ENCODE data around the gene SLC5A10.

DNA sequence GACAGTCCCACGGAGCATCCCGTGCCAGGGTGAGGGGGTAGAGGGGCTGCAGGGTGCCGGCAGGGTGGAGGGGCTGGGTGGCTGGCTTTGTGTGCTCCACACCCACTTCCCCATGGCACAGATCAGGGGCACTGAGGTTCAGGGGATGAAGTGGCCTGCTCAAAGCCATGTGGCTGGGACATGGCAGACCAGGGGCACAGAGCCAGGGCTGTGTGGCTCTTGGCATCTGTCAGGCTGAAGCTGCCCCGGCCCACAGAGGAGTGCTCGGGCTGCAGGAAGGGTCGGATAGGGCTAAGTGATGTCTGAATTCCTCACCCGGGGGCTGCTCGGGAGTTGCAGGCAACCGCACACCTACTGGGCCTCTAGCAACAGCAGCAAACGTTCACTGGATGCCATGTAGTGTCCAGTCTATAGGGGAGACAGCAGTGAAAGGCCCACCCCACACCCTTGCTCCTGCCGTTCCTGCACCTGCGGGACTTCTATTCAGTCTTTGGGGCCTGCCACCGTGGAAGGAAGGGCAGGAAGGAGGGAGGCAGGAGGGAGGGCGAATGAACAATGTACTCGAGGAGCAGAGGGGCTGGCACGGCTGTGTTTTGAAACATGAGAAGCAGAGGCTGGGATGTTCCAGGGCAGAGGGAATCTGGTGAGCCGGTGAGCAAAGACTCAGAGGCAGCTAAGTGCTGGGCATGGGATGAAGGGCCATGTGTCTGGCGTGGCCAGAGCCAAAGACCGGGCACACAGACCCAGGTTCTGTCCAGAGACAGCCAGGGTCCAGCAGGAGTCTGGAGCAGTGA lies 15.1 kb downstream of the SLC5A10 start:
- TF ChIP-seq, protein P1, sequence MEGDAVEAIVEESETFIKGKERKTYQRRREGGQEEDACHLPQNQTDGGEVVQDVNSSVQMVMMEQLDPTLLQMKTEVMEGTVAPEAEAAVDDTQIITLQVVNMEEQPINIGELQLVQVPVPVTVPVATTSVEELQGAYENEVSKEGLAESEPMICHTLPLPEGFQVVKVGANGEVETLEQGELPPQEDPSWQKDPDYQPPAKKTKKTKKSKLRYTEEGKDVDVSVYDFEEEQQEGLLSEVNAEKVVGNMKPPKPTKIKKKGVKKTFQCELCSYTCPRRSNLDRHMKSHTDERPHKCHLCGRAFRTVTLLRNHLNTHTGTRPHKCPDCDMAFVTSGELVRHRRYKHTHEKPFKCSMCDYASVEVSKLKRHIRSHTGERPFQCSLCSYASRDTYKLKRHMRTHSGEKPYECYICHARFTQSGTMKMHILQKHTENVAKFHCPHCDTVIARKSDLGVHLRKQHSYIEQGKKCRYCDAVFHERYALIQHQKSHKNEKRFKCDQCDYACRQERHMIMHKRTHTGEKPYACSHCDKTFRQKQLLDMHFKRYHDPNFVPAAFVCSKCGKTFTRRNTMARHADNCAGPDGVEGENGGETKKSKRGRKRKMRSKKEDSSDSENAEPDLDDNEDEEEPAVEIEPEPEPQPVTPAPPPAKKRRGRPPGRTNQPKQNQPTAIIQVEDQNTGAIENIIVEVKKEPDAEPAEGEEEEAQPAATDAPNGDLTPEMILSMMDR (conservative IDR thresholded peaks at IDR 0.05; ENCODE audit: low read depth, low read length): no peak
- no peak for TF ChIP-seq EZH2 (IDR thresholded peaks at IDR 0.05; ENCODE audit: borderline replicate concordance, low read depth, low read length, poor library complexity, severe bottlenecking)

Data from A673 (cell line).